Gastroesophageal sphincter (tissue), 3 donors: ENCODE results near the gene EIF1.

Source experiments
- EP300 ChIP-seq: sonication (generic); formaldehyde crosslinking; IDR thresholded peaks from one replicate; pipeline ENCODE4 v1.6.1; 2017; ENCODE audit warnings: antibody characterized with exemption, mild to moderate bottlenecking
- POLR2AphosphoS5 ChIP-seq: sonication (generic); formaldehyde crosslinking; IDR thresholded peaks from one replicate; pipeline ENCODE4 v1.6.1; 2017; ENCODE audit warnings: antibody characterized with exemption
- TF ChIP-seq, protein P1 (sequence below), 4 experiments: fragments of 200-600 bp in 2 of 4; fragments of 450-650 bp in 2 of 4; sonication (generic) in 1 of 4; IDR thresholded peaks; one replicate each; pipeline ENCODE4 v1.5.1; 2017 to 2019; ENCODE audit warnings: antibody characterized with exemption in 4 of 4, mild to moderate bottlenecking in 2 of 4, moderate library complexity in 2 of 4

DNA sequence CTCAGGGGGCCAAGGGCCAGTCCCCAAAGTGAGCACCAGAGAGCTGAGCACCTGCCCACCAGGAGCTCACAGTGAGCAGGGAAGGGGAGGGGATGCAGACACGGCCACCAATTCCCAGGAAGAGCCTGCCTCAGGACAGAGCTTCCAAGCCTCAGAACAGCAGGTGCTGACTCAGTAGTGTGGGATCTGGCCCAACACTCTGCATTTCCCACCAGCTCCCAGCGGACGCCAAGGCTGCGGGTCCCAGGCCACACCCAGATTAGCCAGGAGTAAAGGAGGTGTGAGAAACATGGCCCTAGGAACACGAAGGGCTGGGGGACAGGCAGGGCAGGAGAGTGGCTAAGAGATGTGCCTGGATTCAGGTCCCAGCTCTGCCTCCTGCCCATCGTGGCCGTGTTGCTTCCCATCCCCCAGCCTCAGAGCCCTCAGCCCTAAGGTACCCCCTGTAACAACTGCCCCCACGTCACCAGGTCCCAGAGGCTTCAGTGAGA lies 28.4 kb upstream of the EIF1 start:
- TF ChIP-seq, protein P1, sequence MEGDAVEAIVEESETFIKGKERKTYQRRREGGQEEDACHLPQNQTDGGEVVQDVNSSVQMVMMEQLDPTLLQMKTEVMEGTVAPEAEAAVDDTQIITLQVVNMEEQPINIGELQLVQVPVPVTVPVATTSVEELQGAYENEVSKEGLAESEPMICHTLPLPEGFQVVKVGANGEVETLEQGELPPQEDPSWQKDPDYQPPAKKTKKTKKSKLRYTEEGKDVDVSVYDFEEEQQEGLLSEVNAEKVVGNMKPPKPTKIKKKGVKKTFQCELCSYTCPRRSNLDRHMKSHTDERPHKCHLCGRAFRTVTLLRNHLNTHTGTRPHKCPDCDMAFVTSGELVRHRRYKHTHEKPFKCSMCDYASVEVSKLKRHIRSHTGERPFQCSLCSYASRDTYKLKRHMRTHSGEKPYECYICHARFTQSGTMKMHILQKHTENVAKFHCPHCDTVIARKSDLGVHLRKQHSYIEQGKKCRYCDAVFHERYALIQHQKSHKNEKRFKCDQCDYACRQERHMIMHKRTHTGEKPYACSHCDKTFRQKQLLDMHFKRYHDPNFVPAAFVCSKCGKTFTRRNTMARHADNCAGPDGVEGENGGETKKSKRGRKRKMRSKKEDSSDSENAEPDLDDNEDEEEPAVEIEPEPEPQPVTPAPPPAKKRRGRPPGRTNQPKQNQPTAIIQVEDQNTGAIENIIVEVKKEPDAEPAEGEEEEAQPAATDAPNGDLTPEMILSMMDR (IDR thresholded peaks at IDR 0.05), result no peak
- TF ChIP-seq POLR2AphosphoS5, result no peak
- TF ChIP-seq EP300, result no peak
